Vagina (tissue), 2 donors: ENCODE results near the gene SLC23A2. TPM values are rescaled to one million over a fixed set of nuclear protein-coding genes. Genes with fewer than 3 reads are reported as not detected.

Experiments
- DNase-seq, 2 donors: peaks; one replicate each; pipeline ENCODE4 v3.0.0-alpha.2; 2017; ENCODE audit errors: extremely low spot score in 2 of 2
- H3K27ac ChIP-seq: fragments of 200-600 bp; sonication (generic); one replicate; pipeline ENCODE4 v1.5.1; 2019
- H3K27me3 ChIP-seq: fragments of 200-600 bp; sonication (generic); one replicate; pipeline ENCODE4 v1.5.1; 2019
- H3K36me3 ChIP-seq, 2 donors: fragments of 200-600 bp; sonication (generic); one replicate each; pipeline ENCODE4 v1.5.1; 2017 to 2019
- H3K4me1 ChIP-seq: fragments of 200-600 bp; sonication (generic); one replicate; pipeline ENCODE4 v1.5.1; 2019
- H3K4me3 ChIP-seq, 2 donors: fragments of 200-600 bp; sonication (generic); 1 replicate in 1 of 2; 2 replicates in 1 of 2; pipeline ENCODE4 v1.5.1; 2016 to 2019
- H3K9me3 ChIP-seq: fragments of 200-600 bp; sonication (generic); one replicate; pipeline ENCODE4 v1.5.1; 2019
- CTCF ChIP-seq, 3 experiments: fragments of 450-650 bp in 2 of 3; fragments of 200-600 bp in 1 of 3; sonication (generic) in 1 of 3; IDR thresholded peaks; one replicate each; pipeline ENCODE4 v1.5.1; 2017 to 2019; ENCODE audit warnings: antibody characterized with exemption in 3 of 3, mild to moderate bottlenecking in 2 of 3, moderate library complexity in 2 of 3
- POLR2A ChIP-seq, 2 donors: fragments of 450-650 bp; IDR thresholded peaks; one replicate each; pipeline ENCODE4 v1.6.1; 2017; ENCODE audit warnings: antibody characterized with exemption in 2 of 2, mild to moderate bottlenecking in 2 of 2, moderate library complexity in 2 of 2
- POLR2AphosphoS5 ChIP-seq, 2 donors: sonication (generic); formaldehyde crosslinking; IDR thresholded peaks; one replicate each; pipeline ENCODE4 v1.9.0; 2017; ENCODE audit warnings: antibody characterized with exemption in 2 of 2, mild to moderate bottlenecking in 2 of 2, low read depth in 1 of 2; ENCODE audit not compliant: insufficient read depth in 1 of 2
- intact Hi-C: fragments of 100-400 bp; cut with DNase I; formaldehyde crosslinking; loops from one replicate; pipeline ENCODE4 v1.15.1; 2023
- total RNA-seq: library from RNA; depleted of rRNA; stranded (reverse); fragments of >200 nt; gene quantifications from one replicate; pipeline ENCODE4 v1.2.3, GENCODE V29; 2016

The SLC23A2 gene
- total RNA-seq, 1 donor from 2014 or later: 14.7 TPM

GRCh38 chr20:4920131-4920530 is 81.2 kb downstream of the SLC23A2 start:
- intact Hi-C loops: no loop called here

GRCh38 chr20:4919047-4919704 is 82.1 kb downstream of the SLC23A2 start:
- no peaks in the 10 kb centered on the region for H3K9me3 ChIP-seq
- H3K27me3 ChIP-seq: no peaks in the 10 kb centered on the region
- no peak overlapping the region for H3K27ac ChIP-seq
- no peak overlapping the region for H3K4me3 ChIP-seq
- H3K4me1 ChIP-seq: peaks cover 17% of the 10 kb centered on the region
- intact Hi-C loops: no loop called here
- no peak for DNase-seq
- no peaks in the 10 kb centered on the region for H3K36me3 ChIP-seq
- no peak for TF ChIP-seq CTCF (IDR thresholded peaks at IDR 0.05)
- TF ChIP-seq POLR2AphosphoS5 (IDR thresholded peaks at IDR 0.05; ENCODE audit: insufficient read depth in 1 of 2, low read depth in 1 of 2): no peak
- TF ChIP-seq POLR2A (IDR thresholded peaks at IDR 0.05): no peak

More at GRCh38 chr20:4920131-4920530, 81.2 kb downstream of the SLC23A2 start:
- Histone ChIP-seq H3K27me3 (no peaks in the 10 kb centered on the region), H3K4me3 (no peak overlapping the region), H3K9me3 (no peaks in the 10 kb centered on the region), H3K27ac (no peak overlapping the region), H3K36me3 (no peaks in the 10 kb centered on the region), H3K4me1 (peaks cover 17% of the 10 kb centered on the region)
- no peak for TF ChIP-seq CTCF (IDR thresholded peaks at IDR 0.05)
- TF ChIP-seq POLR2AphosphoS5 (IDR thresholded peaks at IDR 0.05; ENCODE audit: insufficient read depth in 1 of 2, low read depth in 1 of 2): no peak
- no peak for TF ChIP-seq POLR2A (IDR thresholded peaks at IDR 0.05)
- DNase-seq: no peak

- Histone ChIP-seq H3K27me3 (no peaks in the 10 kb centered on the region), H3K4me3 (no peak overlapping the region), H3K36me3 (no peaks in the 10 kb centered on the region), H3K4me1 (peaks cover 17% of the 10 kb centered on the region), H3K9me3 (no peaks in the 10 kb centered on the region), H3K27ac (no peak overlapping the region)
- TF ChIP-seq CTCF (IDR thresholded peaks at IDR 0.05) (no peak), POLR2AphosphoS5 (IDR thresholded peaks at IDR 0.05; ENCODE audit: insufficient read depth in 1 of 2, low read depth in 1 of 2) (no peak), POLR2A (IDR thresholded peaks at IDR 0.05) (no peak)
- intact Hi-C loops: no loop called here
- no peak for DNase-seq
Measured at GRCh38 chr20:4918473-4918872, 82.8 kb downstream of the SLC23A2 start.

- Histone ChIP-seq H3K36me3 (no peaks in the 10 kb centered on the region), H3K27me3 (no peaks in the 10 kb centered on the region), H3K4me1 (peaks cover 17% of the 10 kb centered on the region), H3K27ac (no peak overlapping the region), H3K9me3 (no peaks in the 10 kb centered on the region), H3K4me3 (no peak overlapping the region)
- intact Hi-C loops: no loop called here
- TF ChIP-seq POLR2A (IDR thresholded peaks at IDR 0.05) (no peak), CTCF (IDR thresholded peaks at IDR 0.05) (no peak), POLR2AphosphoS5 (IDR thresholded peaks at IDR 0.05; ENCODE audit: insufficient read depth in 1 of 2, low read depth in 1 of 2) (no peak)
- DNase-seq: no peak
Measured at GRCh38 chr20:4916971-4917881, 84.1 kb downstream of the SLC23A2 start.
